Esophagus squamous epithelium (tissue), 5 donors: Measurements from ENCODE around the gene TP53I11. TPM values are rescaled to one million over a fixed set of nuclear protein-coding genes. Genes with fewer than 3 reads are reported as not detected.

Source experiments
- DNase-seq: peaks from one replicate; lab custom pipeline; 2025; lab: John Stamatoyannopoulos, UW
- H3K27ac ChIP-seq, 4 donors: fragments of 200-600 bp; sonication (generic); one replicate each; pipeline ENCODE4 v1.5.1; 2016 to 2019; ENCODE audit warnings: mild to moderate bottlenecking in 1 of 4
- H3K27me3 ChIP-seq, 4 donors: fragments of 200-600 bp; sonication (generic); 1 replicate in 3 of 4; 2 replicates in 1 of 4; pipeline versions ENCODE4 v1.5.1 to v1.6.0; 2017 to 2021; ENCODE audit warnings: antibody characterized with exemption in 1 of 4
- H3K36me3 ChIP-seq, 3 donors: fragments of 200-600 bp; sonication (generic); one replicate each; pipeline ENCODE4 v1.5.1; 2016 to 2019
- H3K4me1 ChIP-seq, 3 donors: fragments of 200-600 bp; sonication (generic); one replicate each; pipeline ENCODE4 v1.5.1; 2017 to 2019
- H3K4me3 ChIP-seq, 4 donors: fragments of 200-600 bp; sonication (generic); 1 replicate in 3 of 4; 2 replicates in 1 of 4; pipeline ENCODE4 v1.5.1; 2016 to 2019; ENCODE audit warnings: mild to moderate bottlenecking in 2 of 4, moderate library complexity in 1 of 4
- H3K9me3 ChIP-seq, 3 donors: fragments of 200-600 bp; sonication (generic); one replicate each; pipeline ENCODE4 v1.5.1; 2016 to 2019
- CTCF ChIP-seq, 6 experiments: fragments of 450-650 bp in 4 of 6; fragments of 200-600 bp in 2 of 6; sonication (generic) in 2 of 6; IDR thresholded peaks; one replicate each; pipeline ENCODE4 v1.5.1; 2016 to 2019; ENCODE audit warnings: antibody characterized with exemption in 6 of 6, mild to moderate bottlenecking in 4 of 6, moderate library complexity in 4 of 6
- POLR2A ChIP-seq, 4 donors: fragments of 450-650 bp; IDR thresholded peaks; one replicate each; pipeline ENCODE4 v1.6.1; 2017; ENCODE audit warnings: antibody characterized with exemption in 4 of 4, mild to moderate bottlenecking in 4 of 4, moderate library complexity in 3 of 4
- WGBS, 2 donors: methylation state at CpG; one replicate each; pipeline ENCODE4 v1.1.5; 2018; 5-methylcytosine and 5-hydroxymethylcytosine counted together
- intact Hi-C: fragments of 100-400 bp; cut with DNase I; formaldehyde crosslinking; loops from one replicate; pipeline ENCODE4 v1.15.0; 2022
- total RNA-seq, 4 donors: library from RNA; depleted of rRNA; stranded (reverse); fragments of >200 nt; gene quantifications; one replicate each; pipeline ENCODE4 v1.1.0, GENCODE V29; 2016
- donor health status: DM: yes; HTN: yes; CAD: no.

The TP53I11 gene
- total RNA-seq, 4 donors from 2014 or later: 27.3 to 32.1 (median 29.0) TPM

DNA sequence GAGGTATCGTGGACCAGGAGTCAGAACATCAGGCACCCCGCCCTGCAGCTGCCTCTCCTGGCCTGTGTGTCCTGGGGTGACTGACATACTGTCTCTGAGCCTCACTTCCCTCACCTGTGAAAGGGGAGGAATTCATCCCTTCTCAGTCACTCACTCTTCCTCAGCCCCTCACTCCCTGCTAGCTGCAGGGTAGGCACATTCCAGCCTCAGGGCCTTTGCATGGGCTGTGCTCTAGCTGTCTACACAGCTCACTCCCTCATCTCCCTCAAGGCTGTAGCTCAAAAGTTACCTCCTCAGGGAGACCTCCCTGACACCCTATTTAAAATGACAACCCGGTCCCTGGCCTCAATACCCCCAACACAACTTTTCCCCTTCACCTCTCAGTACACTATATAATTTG is 2.5 kb downstream of the TP53I11 start:
- H3K36me3 ChIP-seq: peaks cover 0 to 6% (median 0%) of the 10 kb centered on the region in 3 donors

GRCh38 chr11:44947114-44947513 is 3.6 kb downstream of the TP53I11 start:
- 45 to 83% methylated on average over 1 to 6 of the region's 9 CpGs for WGBS, 2 donors
- peak overlapping the region in 2 of 4 donors; percentile 27 to 73 for H3K27ac ChIP-seq
- intact Hi-C loops: no loop called here

More for the DNA sequence above, 2.5 kb downstream of the TP53I11 start:
- intact Hi-C loops: no loop called here
- 84 to 93% methylated on average over 1 to 3 of the region's 3 CpGs for WGBS, 2 donors
- Histone ChIP-seq H3K4me1 (peaks cover 7 to 97% (median 28%) of the 10 kb centered on the region in 3 donors), H3K27ac (peak overlapping the region in 1 of 4 donors; percentile 25), H3K4me3 (no peak overlapping the region), H3K9me3 (no peaks in the 10 kb centered on the region), H3K27me3 (peaks cover 0 to 13% (median 0%) of the 10 kb centered on the region in 4 donors)
- no peak for DNase-seq
- no peak for TF ChIP-seq POLR2A (IDR thresholded peaks at IDR 0.05)
- no peak for TF ChIP-seq CTCF (IDR thresholded peaks at IDR 0.05)

DNA sequence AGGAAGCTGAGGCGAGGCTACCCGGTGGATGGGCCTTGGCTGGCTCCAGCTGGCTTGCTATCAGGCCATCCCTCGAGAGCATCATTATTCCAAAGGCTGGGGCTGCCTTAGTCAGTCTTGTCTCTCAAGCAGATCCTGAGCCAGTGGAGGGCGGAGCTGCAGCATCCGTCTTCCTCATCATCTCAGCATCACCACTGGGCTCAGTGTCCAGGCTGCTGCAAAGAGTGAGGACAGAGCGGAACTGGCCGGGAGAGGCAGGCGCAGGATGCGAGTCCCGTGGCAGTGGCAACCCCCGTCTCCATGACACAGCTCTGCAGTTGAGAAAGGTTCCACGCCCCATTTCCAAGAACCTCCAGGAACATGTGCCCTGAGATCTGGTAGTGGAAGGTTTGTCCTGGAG is 4.4 kb downstream of the TP53I11 start:
- H3K27me3 ChIP-seq: peaks cover 0 to 13% (median 0%) of the 10 kb centered on the region in 4 donors
- 84% methylated on average over 9 of the region's 12 CpGs; no CpG with 5 or more reads in 1 of the 2 donors for WGBS, 2 donors
- DNase-seq: no peak
- no peaks in the 10 kb centered on the region for H3K9me3 ChIP-seq
- TF ChIP-seq POLR2A (IDR thresholded peaks at IDR 0.05) (no peak), CTCF (IDR thresholded peaks at IDR 0.05) (no peak)
- peaks cover 0 to 6% (median 0%) of the 10 kb centered on the region in 3 donors for H3K36me3 ChIP-seq
- intact Hi-C loops: no loop called here
- peak overlapping the region in 3 of 4 donors; percentile 21 to 73 (median 27) for H3K27ac ChIP-seq
- H3K4me1 ChIP-seq: peaks cover 12 to 92% (median 31%) of the 10 kb centered on the region in 3 donors
- H3K4me3 ChIP-seq: no peak overlapping the region

More at GRCh38 chr11:44947114-44947513, 3.6 kb downstream of the TP53I11 start:
- Histone ChIP-seq H3K9me3 (no peaks in the 10 kb centered on the region), H3K4me1 (peaks cover 12 to 94% (median 31%) of the 10 kb centered on the region in 3 donors), H3K36me3 (peaks cover 0 to 6% (median 0%) of the 10 kb centered on the region in 3 donors), H3K27me3 (peaks cover 0 to 13% (median 0%) of the 10 kb centered on the region in 4 donors), H3K4me3 (no peak overlapping the region)
- no peak for TF ChIP-seq POLR2A (IDR thresholded peaks at IDR 0.05)
- no peak for TF ChIP-seq CTCF (IDR thresholded peaks at IDR 0.05)
- no peak for DNase-seq

DNA sequence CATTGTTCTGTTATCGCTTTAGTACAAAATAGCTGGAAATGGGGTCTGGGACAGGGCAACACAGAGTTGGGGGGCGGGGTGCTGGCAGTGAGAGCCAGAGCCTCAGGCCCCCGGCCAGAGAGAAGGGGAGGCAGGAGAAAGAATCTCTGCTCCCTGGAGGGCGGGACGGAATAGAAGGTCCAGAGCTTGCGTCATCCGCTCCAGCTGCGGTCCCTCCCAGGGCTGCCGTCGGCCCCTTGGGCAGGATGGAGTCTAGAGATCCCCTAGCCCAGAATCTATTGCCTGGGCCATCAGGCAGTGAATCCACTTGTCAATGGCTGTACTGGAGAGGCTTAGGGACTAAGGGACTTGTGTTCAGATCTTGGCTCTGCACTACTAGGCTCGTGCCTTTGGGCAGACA is 5.0 kb downstream of the TP53I11 start:
- H3K9me3 ChIP-seq: no peaks in the 10 kb centered on the region
- H3K4me3 ChIP-seq: no peak overlapping the region
- peaks cover 0 to 6% (median 0%) of the 10 kb centered on the region in 3 donors for H3K36me3 ChIP-seq
- DNase-seq: no peak
- WGBS, 2 donors: 75 to 76% methylated on average over 6 to 11 of the region's 11 CpGs
- intact Hi-C loops: no loop called here
- TF ChIP-seq CTCF (IDR thresholded peaks at IDR 0.05) (no peak), POLR2A (IDR thresholded peaks at IDR 0.05) (no peak)
- H3K27ac ChIP-seq: peak overlapping the region in 3 of 4 donors; percentile 17 to 73 (median 21)
- H3K27me3 ChIP-seq: peaks cover 0 to 13% (median 0%) of the 10 kb centered on the region in 4 donors
- H3K4me1 ChIP-seq: peaks cover 12 to 92% (median 26%) of the 10 kb centered on the region in 3 donors

DNA sequence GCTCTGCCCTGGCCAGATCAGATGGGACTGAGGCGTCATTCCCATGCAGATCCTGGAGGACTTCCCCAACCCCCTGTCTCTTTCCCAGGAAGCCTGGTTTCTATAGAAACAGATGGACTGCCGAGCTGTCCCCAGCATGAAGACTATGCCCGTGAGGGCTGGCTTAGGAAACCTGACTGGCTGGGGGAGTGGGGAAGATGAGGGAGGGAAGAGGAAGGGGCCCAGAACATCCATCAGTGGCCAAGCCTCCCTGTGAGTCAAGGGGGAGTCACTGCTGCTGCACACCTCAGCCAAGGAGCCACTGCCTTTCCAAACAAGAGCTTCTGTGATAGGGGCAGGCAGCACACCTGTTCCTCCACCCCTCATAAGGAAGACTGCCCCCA is 5.8 kb downstream of the TP53I11 start:
- Histone ChIP-seq H3K4me1 (peaks cover 12 to 92% (median 18%) of the 10 kb centered on the region in 3 donors), H3K27me3 (peaks cover 0 to 6% (median 0%) of the 10 kb centered on the region in 4 donors), H3K9me3 (no peaks in the 10 kb centered on the region), H3K27ac (no peak overlapping the region), H3K4me3 (no peak overlapping the region), H3K36me3 (peaks cover 0 to 6% (median 0%) of the 10 kb centered on the region in 3 donors)
- DNase-seq: no peak
- intact Hi-C loops: no loop called here
- 36 to 52% methylated on average over 2 to 3 of the region's 3 CpGs for WGBS, 2 donors
- TF ChIP-seq POLR2A (IDR thresholded peaks at IDR 0.05) (no peak), CTCF (IDR thresholded peaks at IDR 0.05) (no peak)
